HG03139 (cell line): Measurements from ENCODE around the gene PARM1.

Experiments used
- ATAC-seq: cut with Tn5 transposase; IDR thresholded peaks from one replicate; pipeline ENCODE4 v1.9.1; 2021; ENCODE audit not compliant: unreplicated experiment

The PARM1 gene

GRCh38 chr4:75065909-75066308 lies 133.0 kb downstream of the PARM1 start:
- ATAC-seq: no peak

GRCh38 chr4:75069493-75070074 lies 136.7 kb downstream of the PARM1 start:
- ATAC-seq: peak; percentile 81

GRCh38 chr4:75071317-75071716 lies 138.4 kb downstream of the PARM1 start:
- ATAC-seq: no peak

- ATAC-seq: no peak
These were observed 148.0 kb downstream of the PARM1 start for GRCh38 chr4:75080888-75081287.

GRCh38 chr4:75081561-75081960 lies 148.6 kb downstream of the PARM1 start:
- ATAC-seq: no peak

- ATAC-seq: no peak
These were observed 154.5 kb downstream of the PARM1 start for GRCh38 chr4:75087416-75087815.

GRCh38 chr4:75087865-75088264 lies 154.9 kb downstream of the PARM1 start:
- no peak for ATAC-seq

GRCh38 chr4:75089206-75089605 lies 156.3 kb downstream of the PARM1 start:
- ATAC-seq: no peak

- ATAC-seq: peak; percentile 96
These were observed 166.4 kb downstream of the PARM1 start for GRCh38 chr4:75099321-75099720.
